Uterus (tissue), 4 donors: Measurements from ENCODE around the gene UXT. TPM values are rescaled to one million over a fixed set of nuclear protein-coding genes. Genes with fewer than 3 reads are reported as not detected.

Experiments used
- DNase-seq, 2 donors: peaks; one replicate each; pipeline ENCODE4 v3.0.0-alpha.2; 2019 to 2020
- H3K27ac ChIP-seq, 2 donors: fragments of 200-600 bp; sonication (generic); 1 replicate in 1 of 2; 2 replicates in 1 of 2; pipeline ENCODE4 v1.5.1; 2016 to 2018
- H3K27me3 ChIP-seq, 2 donors: fragments of 200-600 bp; sonication (generic); one replicate each; pipeline ENCODE4 v1.5.1; 2018 to 2019; ENCODE audit warnings: control low read depth in 1 of 2
- H3K36me3 ChIP-seq, 2 donors: fragments of 200-600 bp; sonication (generic); one replicate each; pipeline ENCODE4 v1.5.1; 2019; ENCODE audit warnings: control low read depth in 1 of 2
- H3K4me1 ChIP-seq, 2 donors: fragments of 200-600 bp; sonication (generic); one replicate each; pipeline ENCODE4 v1.5.1; 2018 to 2019; ENCODE audit warnings: control low read depth in 1 of 2
- H3K4me3 ChIP-seq, 2 donors: fragments of 200-600 bp; sonication (generic); 1 replicate in 1 of 2; 2 replicates in 1 of 2; pipeline ENCODE4 v1.5.1; 2018 to 2019; ENCODE audit warnings: mild to moderate bottlenecking in 1 of 2
- H3K9me3 ChIP-seq, 2 donors: fragments of 200-600 bp; sonication (generic); one replicate each; pipeline ENCODE4 v1.5.1; 2019; ENCODE audit warnings: control low read depth in 1 of 2
- POLR2A ChIP-seq, 2 donors: fragments of 450-650 bp; IDR thresholded peaks; one replicate each; pipeline ENCODE4 v1.6.1; 2016; ENCODE audit warnings: antibody characterized with exemption in 2 of 2, mild to moderate bottlenecking in 1 of 2, moderate library complexity in 1 of 2
- intact Hi-C: fragments of 100-400 bp; cut with DNase I; formaldehyde crosslinking; loops from one replicate; pipeline ENCODE4 v1.15.1; 2023; ENCODE audit warnings: low total_unique reads
- total RNA-seq, 4 donors: library from RNA; depleted of rRNA in 3 of 4; stranded (reverse); fragments of >200 nt in 3 of 4; gene quantifications; one replicate each; pipeline versions ENCODE4 v1.1.0 to v1.2.4, GENCODE V29; 2014 to 2023
- TF ChIP-seq, protein P1 (sequence below), 4 experiments: fragments of 200-600 bp in 2 of 4; fragments of 450-650 bp in 2 of 4; sonication (generic) in 2 of 4; IDR thresholded peaks; one replicate each; pipeline ENCODE4 v1.5.1; 2016 to 2019; ENCODE audit warnings: antibody characterized with exemption in 4 of 4, mild to moderate bottlenecking in 2 of 4, moderate library complexity in 1 of 4
- donor health status: DM: yes; HTN: yes; CAD: no.

The UXT gene
- total RNA-seq, 4 donors from 2014 or later = 58.2 to 900 (median 216) TPM

DNA sequence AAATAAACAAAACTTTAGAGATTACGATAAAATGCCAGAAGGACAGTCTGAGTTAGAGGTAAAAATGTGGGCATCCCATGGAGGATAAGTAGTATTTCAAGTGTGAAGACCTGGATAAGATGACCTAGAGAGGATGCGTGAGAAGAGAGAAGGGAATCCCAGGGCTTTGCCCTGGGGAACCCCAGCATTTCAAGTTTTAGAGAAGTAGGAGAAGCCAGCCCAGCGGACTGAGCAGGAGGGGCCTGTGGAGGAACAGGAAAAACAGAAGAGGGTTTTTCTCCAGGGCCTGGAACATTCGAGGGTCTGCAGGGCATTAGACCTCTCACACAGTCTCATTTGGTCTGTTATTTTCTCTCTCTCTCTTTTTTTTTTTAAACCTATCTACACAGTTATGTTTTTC lies 26.3 kb downstream of the UXT start:
- Histone ChIP-seq H3K4me3 (no peak overlapping the region), H3K27me3 (no peaks in the 10 kb centered on the region), H3K4me1 (no peaks in the 10 kb centered on the region), H3K27ac (no peak overlapping the region), H3K9me3 (no peaks in the 10 kb centered on the region), H3K36me3 (no peaks in the 10 kb centered on the region)
- TF ChIP-seq POLR2A (IDR thresholded peaks at IDR 0.05) = no peak
- TF ChIP-seq, protein P1, sequence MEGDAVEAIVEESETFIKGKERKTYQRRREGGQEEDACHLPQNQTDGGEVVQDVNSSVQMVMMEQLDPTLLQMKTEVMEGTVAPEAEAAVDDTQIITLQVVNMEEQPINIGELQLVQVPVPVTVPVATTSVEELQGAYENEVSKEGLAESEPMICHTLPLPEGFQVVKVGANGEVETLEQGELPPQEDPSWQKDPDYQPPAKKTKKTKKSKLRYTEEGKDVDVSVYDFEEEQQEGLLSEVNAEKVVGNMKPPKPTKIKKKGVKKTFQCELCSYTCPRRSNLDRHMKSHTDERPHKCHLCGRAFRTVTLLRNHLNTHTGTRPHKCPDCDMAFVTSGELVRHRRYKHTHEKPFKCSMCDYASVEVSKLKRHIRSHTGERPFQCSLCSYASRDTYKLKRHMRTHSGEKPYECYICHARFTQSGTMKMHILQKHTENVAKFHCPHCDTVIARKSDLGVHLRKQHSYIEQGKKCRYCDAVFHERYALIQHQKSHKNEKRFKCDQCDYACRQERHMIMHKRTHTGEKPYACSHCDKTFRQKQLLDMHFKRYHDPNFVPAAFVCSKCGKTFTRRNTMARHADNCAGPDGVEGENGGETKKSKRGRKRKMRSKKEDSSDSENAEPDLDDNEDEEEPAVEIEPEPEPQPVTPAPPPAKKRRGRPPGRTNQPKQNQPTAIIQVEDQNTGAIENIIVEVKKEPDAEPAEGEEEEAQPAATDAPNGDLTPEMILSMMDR (IDR thresholded peaks at IDR 0.05) = no peak
- intact Hi-C loops = no loop called here
- DNase-seq = no peak

DNA sequence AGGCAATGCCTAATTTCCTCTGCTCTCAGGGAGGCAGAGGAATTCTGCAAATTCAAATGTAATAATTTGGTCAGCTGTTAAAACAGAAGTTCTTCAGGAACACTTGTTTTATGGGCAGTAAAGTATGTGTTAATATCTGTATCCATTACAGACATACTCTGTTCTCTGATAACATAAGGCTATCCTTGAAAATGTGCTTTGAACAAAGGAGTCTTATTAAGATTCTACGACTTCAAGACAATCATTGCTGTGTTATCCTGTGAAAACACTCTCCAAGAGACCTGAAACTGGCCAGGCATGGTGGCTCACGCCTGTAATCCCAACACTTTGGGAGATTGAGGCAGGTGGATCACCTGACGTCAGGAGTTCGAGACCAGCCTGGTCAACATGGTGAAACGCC lies 27.3 kb downstream of the UXT start:
- no peaks in the 10 kb centered on the region for H3K27me3 ChIP-seq
- no peak for TF ChIP-seq POLR2A (IDR thresholded peaks at IDR 0.05)
- TF ChIP-seq, protein P1 (IDR thresholded peaks at IDR 0.05) = no peak
- H3K27ac ChIP-seq = no peak overlapping the region
- no peaks in the 10 kb centered on the region for H3K9me3 ChIP-seq
- DNase-seq = no peak
- intact Hi-C loops = no loop called here
- H3K4me1 ChIP-seq = no peaks in the 10 kb centered on the region
- H3K36me3 ChIP-seq = no peaks in the 10 kb centered on the region
- no peak overlapping the region for H3K4me3 ChIP-seq

DNA sequence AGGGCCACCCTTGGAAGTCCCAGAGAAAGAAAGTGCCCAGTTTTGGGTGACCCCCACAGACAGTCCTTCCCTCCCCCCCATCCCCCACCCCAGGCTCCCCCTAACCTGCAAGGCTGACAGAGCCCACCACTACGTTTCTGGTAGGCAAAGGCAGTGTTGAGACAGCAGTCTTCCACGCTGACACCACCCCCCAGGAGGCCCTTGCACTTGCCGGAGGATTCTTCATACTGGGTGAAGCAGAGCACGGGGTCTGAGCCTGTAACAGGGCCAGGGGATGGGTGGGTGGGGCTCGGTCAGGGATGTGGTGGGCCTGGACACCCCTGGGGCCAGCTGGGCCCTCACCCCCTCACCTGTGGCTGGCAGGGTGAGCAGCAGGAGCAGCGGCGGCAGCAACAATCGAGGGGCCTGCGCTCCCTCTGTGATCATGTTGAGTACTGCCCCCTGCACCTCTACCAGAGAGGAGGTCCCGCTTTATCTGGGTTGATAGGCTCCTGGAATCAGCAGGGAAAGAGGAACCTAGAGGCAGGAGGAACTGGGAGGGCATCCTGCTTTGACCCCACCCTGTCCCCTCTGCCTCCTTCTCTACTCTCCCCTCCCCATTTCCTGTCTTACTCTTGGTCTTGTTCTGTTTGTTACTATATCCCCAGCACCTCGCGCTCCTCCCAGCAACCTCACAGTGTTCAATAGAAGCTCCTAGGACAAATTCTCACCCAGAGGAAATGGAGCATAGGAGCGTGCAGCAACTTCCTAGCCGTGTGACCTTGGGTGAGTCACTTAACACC lies 29.4 kb downstream of the UXT start, which contains the start of gene CFP:
Gene CFP (minus strand): TSS at position 512 of the 782 bp plus-strand sequence. CDS start 86 bp downstream, at position 426.
- TF ChIP-seq, protein P1 (IDR thresholded peaks at IDR 0.05) = no peak
- TF ChIP-seq POLR2A (IDR thresholded peaks at IDR 0.05) = no peak
- no peaks in the 10 kb centered on the region for H3K27me3 ChIP-seq
- no peaks in the 10 kb centered on the region for H3K4me1 ChIP-seq
- intact Hi-C loops = no loop called here
- H3K4me3 ChIP-seq = no peak within 1 kb of the TSS
- H3K36me3 ChIP-seq = no peaks in the 10 kb centered on the region
- no peak within 1 kb of the TSS for H3K27ac ChIP-seq
- DNase-seq = no peak
- H3K9me3 ChIP-seq = no peaks in the 10 kb centered on the region

DNA sequence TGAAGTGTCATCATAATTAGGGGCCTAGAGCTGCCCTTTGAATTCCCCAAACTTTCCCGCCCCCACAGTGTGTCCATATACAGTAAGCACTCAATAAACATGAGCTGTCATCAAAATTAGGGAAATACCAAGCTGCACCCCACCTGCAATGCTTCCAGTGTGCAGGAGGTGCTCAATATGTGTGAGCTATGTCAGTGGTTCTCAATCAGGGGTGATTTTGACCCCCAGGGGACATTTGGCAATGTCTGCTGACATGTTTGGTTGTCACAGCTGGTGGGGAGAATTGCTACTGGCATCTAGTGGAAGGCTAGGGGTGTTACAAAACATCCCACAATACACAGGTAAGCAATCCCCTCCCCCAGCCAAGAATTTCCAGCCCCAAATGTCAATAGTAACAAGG lies 30.0 kb downstream of the UXT start:
- TF ChIP-seq, protein P1 (IDR thresholded peaks at IDR 0.05) = no peak
- TF ChIP-seq POLR2A (IDR thresholded peaks at IDR 0.05) = no peak
- intact Hi-C loops = no loop called here
- H3K4me1 ChIP-seq = no peaks in the 10 kb centered on the region
- H3K27me3 ChIP-seq = no peaks in the 10 kb centered on the region
- no peaks in the 10 kb centered on the region for H3K36me3 ChIP-seq
- no peak overlapping the region for H3K4me3 ChIP-seq
- no peak overlapping the region for H3K27ac ChIP-seq
- no peaks in the 10 kb centered on the region for H3K9me3 ChIP-seq
- DNase-seq = no peak

DNA sequence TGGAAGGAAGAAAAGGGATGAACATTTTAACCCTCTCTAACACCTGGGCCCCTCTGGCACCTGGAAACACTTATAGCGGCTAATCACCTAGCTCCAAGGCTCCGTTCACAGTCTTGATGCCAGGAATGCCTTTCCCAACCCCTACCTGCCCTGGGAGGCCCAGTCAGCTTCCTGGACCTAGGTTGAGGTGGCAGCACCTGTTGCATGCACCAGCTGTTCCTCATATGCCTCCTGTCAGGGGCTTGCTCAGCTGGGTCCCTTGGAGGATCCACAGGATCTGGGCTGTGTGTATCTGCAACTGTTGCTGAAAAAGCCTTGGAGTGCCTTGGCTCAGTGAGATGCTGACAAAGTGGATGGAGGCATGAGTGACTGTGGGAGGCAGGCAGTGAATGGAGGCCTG lies 33.6 kb downstream of the UXT start:
- Histone ChIP-seq H3K27ac (no peak overlapping the region), H3K9me3 (no peaks in the 10 kb centered on the region), H3K27me3 (no peaks in the 10 kb centered on the region), H3K36me3 (no peaks in the 10 kb centered on the region), H3K4me3 (no peak overlapping the region), H3K4me1 (no peaks in the 10 kb centered on the region)
- no peak for DNase-seq
- TF ChIP-seq, protein P1 (IDR thresholded peaks at IDR 0.05) = no peak
- no peak for TF ChIP-seq POLR2A (IDR thresholded peaks at IDR 0.05)
- intact Hi-C loops = no loop called here
